Femur (tissue), 1 donor: Measurements from ENCODE around the gene MGAT4A.
"Not testable (repeated sequence)": the region's sequence is repeated elsewhere in the genome, so short reads cannot be mapped to it uniquely, and the experiment has no call there.

ENCODE experiments used
- DNase-seq: peaks from one replicate; pipeline ENCODE4 v3.0.0-alpha.2; 2017

Gene MGAT4A

DNA sequence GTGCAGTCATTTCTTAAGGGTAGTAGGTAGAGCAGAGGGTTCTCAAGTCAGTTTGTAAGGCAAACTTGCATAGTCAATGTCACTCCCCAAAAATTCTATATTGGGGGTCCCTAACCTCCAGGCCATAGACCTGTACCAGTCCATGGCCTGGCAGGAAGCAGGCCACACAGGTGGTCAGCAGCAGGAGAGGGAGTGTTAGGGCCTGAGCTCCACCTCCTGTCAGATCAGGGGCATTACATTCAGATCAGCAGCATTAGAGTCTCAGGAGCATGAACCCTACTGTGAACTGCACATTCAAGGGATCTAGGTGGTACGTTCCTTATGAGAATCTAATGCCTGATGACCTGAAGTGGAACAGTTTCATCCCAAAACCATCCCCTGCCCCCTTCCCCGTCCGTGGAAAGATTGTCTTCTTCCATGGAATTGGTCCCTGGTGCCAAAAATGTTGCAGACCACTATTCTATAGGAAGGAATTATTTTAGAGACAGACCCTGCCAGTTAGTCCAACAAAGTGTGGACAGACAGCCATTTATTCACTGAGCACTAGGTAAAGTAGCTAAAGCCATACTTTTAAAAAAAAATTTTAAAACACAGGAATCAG is 129.3 kb downstream of the MGAT4A start:
- DNase-seq = no peak

DNA sequence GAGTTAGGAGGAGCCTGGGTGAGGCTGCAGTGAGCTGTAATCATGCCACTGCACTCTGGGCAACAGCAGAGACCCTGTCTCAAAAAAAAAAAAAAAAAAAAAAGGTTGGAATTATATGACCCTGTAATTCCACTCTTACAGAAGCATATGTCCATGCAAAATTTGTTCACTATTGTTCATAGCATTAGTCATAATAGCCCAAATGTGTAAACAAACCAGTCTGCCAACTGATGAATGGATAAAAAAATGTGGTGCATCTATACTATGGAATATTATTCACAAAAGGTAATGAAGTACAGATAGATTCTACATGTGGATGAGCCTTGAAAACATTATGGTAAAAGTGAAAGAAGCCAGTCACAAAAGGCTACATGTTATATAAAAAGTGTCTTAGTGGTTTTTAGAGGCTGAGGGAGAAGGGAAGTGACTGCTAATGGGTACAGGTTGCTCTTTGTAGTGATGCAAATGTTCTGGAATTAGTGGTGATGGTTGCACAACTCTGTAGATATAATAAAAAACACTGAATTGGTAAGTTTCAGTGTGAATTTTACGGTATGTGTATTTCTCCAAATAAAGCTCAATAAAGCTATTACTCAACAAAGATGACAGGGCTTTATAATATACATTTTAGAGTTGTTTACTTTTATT is 132.0 kb downstream of the MGAT4A start:
- no peak for DNase-seq

- DNase-seq = not testable (repeated sequence)
These were observed 136.3 kb downstream of the MGAT4A start for GRCh38 chr2:98594665-98595064.

DNA sequence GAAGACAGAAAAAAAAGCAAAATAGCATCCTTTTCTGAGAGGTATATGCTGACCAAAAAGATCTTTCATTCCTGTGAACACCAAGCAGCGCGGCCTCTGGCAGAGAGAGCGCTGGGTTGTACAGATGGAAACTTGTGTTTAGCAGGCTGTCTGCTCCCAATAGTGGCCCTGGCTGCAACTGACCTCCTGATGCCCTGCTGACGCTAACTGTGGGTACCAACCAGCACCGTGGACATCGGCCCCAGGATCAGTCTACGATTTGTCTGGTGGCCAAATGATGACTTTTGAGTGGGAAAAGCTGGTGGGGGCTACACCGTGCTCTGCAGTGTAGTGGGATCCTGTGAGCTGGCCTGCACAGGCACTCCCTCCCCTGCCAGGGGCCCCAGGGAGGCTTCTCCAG is 138.4 kb downstream of the MGAT4A start:
- DNase-seq = no peak

- DNase-seq = no peak
These were observed 141.4 kb downstream of the MGAT4A start for GRCh38 chr2:98589489-98589888.

DNA sequence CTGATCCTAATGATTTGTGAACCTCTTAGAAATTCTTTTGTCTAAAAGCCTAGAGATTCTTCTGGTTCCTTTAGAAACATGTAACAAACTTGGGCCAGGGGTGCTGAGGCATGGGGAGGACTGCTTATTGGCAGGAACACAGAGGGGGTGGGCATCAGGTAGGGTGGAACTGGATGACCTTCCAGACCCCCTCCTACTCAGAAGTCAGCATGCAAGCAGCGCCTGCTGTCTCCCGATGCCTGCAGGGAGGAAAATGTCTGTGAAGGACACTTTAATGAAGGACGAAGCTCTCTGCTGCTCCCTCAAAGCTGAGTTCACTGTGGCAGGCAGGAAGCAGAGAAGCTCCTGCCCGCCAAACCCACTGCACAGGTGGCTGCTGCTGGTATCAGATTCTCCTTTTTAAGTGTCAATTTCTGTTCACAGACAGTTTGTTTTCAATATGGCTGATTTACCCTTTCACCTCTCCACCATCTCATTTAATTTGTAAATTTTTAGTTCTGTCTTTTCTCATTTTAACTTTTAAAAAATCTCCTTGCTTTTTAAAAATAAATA is 142.0 kb downstream of the MGAT4A start:
- no peak for DNase-seq

DNA sequence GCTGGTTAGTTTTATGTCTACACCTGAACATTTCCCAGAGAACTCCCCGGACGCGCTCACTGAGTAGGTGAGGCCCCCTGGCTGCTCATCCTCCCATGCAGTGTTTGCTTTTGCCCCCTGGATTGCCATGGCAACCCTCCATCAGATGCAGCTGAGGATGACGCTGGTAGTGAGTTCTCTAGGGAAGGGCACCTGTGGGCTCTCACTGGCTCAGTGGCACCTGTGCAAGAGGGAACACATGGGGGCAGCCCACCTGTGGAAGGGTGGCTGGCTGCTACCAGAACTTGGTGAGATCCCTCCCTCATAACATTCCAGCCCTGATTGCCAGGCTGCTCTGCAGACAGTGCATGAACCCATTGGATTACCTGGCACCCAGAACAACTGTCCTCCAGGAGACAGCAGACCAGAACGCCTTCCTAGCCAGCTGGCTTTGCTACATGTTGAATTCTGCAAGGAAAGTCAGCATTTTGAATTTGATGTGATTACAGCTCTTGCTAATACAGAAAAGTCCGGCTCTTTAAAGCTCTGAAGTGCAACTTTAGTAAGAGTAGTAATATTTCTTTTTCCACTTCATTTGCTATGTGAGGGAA is 144.3 kb downstream of the MGAT4A start:
- DNase-seq = no peak

DNA sequence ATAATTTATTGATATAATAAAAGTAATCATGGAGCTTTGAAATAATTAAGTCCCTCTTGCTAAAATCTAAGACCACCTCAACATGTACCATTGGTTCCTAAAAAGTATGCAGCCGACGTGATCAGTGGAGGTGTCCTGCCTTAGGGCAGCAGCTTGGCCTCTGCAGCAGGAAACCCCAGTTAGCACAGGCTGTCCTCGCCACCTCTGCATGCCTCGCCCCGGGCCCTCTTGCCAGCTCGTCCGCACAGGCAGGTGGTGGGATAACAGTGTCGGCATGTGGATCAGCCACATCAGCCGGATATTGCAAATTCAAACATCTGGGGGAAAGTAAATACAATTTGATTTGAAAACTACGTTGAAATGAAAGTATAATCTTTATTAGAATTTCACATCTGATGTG is 145.5 kb downstream of the MGAT4A start:
- DNase-seq = no peak

GRCh38 chr2:98583816-98584618 is 146.9 kb downstream of the MGAT4A start:
- DNase-seq = no peak

- no peak for DNase-seq
These were observed 147.7 kb downstream of the MGAT4A start for GRCh38 chr2:98583276-98583675.

DNA sequence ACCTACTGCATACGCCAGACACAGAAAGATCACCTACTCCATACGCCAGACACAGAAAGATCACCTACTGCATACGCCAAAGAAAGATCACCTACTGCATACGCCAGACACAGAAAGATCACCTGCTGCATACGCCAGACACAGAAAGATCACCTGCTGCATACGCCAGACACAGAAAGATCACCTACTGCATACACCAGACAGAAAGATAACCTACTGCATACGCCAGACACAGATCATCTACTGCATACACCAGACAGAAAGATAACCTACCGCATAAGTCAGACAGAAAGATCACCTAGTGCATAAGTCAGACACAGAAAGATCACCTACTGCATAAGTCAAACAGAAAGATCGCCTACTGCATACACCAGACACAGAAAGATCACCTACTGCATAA is 148.4 kb downstream of the MGAT4A start:
- DNase-seq = no peak

- no peak for DNase-seq
These were observed 150.2 kb downstream of the MGAT4A start for GRCh38 chr2:98580656-98581284.

DNA sequence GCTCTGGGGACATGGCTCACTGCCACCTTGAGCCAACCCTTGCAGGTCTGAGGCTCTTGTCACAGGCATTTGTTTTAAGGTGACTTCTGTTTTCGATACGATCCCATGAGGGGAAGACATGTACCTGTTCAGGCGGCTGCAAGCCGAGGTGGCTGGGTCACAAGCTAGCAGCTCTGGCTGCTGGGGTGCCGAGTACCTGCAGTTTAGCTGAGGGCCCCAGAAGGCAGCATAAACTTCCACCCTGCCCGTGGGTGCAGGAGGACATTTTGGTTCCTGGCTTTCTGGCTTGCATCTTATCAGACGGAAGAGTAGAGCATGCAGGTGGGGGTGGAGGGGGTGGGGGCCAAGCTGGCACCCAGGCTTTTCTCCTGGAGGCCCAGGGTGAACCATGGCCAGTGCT is 151.0 kb downstream of the MGAT4A start:
- no peak for DNase-seq

GRCh38 chr2:98578231-98578630 is 152.7 kb downstream of the MGAT4A start:
- DNase-seq = no peak

DNA sequence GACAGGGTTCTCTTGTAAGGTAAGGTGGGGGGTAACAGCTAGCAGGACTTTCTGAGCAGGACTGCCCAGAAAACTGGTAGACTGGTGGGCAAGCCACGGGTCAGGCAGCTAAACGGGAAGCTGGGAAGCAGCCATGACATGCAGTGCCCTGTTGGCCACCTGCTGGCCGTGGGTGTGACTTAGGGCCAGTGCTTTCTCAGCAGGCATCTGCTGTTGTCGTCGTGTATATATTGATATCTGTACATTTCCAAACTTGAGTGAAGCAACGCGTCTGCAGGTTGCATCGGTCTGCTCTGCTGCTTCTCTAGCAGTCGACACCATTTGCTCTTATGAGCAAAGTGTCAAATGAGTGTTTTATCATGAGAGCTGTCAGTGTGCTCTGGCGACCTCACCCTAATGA is 153.6 kb downstream of the MGAT4A start:
- DNase-seq = no peak

- no peak for DNase-seq
These were observed 154.1 kb downstream of the MGAT4A start for GRCh38 chr2:98576666-98577312.

DNA sequence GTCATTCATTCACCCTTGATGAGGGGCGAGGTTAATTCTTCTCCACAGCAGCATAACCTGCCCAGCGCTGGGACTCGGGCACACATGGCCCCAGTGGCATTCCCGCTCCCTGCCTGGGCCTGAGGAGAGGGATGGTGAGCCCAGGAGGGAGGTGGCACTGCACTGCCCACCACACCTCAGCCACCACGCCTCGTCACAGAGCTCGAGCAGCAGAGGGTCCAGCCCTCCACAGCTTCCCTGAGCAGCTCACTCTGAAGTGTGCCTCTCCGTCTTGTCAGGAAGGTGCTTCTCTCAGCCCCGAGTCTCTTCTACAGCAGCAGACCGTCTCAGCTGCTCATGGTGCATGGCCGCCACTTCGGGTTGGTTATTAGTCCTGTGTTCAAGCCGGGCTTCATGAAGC is 157.5 kb downstream of the MGAT4A start:
- no peak for DNase-seq

DNA sequence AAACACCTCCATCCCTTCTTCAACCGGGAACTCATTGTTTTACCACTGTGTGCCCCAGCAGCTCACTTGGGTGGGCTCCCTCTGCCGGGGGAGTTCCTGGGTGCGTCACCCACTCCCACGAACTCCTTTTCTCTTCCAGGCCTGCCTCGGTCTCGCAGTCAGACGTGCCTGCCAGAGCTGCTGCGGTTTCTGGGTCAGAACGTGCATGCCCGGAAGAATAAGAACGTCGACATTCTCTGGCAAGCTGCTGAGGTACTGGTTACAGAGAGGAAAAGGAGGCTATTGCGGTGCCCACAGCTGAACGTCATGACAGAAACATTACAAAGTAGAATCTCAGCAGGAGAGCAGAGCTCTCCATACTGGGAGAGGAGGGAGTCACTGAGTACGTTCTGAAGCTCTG is 158.3 kb downstream of the MGAT4A start:
- DNase-seq = no peak

DNA sequence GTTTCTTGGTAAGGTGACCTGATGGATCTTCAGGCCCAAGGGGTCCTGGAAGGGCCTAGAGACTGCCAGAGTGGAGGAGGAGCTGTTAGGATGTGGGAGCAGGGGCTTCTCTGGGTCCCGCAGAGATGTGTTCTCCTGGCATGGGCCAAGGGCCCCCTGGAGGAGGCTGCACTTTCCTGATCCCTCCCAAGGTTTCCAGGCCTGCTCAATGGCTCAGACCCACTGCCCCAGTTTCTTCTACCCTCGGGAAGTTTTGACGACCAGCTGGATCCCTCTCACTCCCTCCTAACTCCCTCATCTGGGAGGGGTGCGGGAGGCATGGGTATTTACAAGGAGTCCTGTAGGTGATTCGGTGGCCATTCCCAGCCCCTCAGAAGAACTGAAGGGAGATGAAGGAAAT is 158.7 kb downstream of the MGAT4A start:
- no peak for DNase-seq

- DNase-seq = no peak
These were observed 159.1 kb downstream of the MGAT4A start for GRCh38 chr2:98571796-98572195.

DNA sequence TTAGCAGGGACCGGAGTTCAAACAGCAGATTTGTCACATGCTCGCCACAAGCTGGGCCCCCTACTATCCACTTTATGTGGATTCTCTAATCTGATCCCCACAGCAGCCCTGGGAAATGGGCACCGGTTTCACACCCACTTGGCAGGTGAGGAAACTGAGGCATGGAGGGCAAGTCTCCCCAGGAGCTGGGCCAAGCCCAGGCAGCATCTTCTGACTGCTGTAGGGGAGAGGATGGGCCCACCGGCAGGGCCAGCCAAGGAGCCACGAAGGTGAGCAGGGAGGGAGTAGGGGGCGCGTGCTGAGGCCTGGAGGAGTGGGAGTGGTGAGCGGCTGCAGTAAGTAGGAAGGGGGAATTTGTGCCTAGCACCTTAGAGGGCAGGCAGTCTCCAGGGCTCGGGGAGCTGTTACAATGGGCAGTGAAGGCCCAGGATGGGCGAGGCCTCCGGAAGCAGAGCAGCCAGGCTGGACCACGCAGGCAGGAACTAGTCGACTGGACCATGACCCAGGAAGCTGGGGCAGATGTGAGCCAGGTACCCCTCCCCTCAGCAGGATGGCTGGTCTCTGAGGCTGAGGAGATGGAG is 159.7 kb downstream of the MGAT4A start:
- no peak for DNase-seq

DNA sequence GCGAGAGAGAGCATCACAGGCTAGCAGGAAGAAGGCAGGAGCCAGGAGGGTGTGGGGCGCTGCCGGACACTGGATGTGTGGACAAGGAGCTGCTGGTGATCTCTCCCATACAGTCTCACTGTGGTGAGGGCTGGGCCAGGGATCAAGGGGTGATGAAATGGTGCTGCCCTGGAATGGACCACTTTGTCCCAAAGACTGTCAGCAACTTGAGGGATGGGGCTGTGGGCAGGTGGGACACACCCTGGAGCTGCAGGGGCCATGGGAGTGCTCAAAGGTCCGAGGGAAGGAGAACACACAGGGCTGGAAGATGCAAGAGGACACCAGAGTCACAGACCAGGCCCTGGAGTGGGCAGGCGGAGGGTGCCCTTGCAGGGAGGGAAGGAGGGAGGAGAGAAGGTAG is 160.6 kb downstream of the MGAT4A start:
- DNase-seq = no peak
